Fibroblast of lung (primary cell): ENCODE data around the gene PDE11A.

Experiments used
- CTCF ChIP-seq, 2 donors: IDR thresholded peaks in 1 of 2; conservative IDR thresholded peaks in 1 of 2; 1 replicate in 1 of 2; 2 replicates in 1 of 2; pipeline ENCODE4 v1.5.1; 2011 to 2012; ENCODE audit warnings: low read length in 2 of 2, control low read depth in 1 of 2, inconsistent platforms in 1 of 2, low read depth in 1 of 2, mild to moderate bottlenecking in 1 of 2
- EZH2 ChIP-seq: IDR thresholded peaks from 2 replicates; pipeline ENCODE4 v1.5.1; 2012; ENCODE audit warnings: low read length, control low read depth, mild to moderate bottlenecking; ENCODE audit errors: missing control alignments

GRCh38 chr2:177728399-177728765, 344.2 kb downstream of the PDE11A start:
- TF ChIP-seq CTCF (conservative IDR thresholded peaks at IDR 0.05 in 1 of 2, IDR thresholded peaks at IDR 0.05 in 1 of 2; ENCODE audit: low read depth in 1 of 2, low read length in 2 of 2) (no peak), EZH2 (no peak)
